NOMO-1 (cell line): ENCODE measurements around the gene RALGAPA2.

ENCODE experiments used
- DNase-seq, 2 experiments: peaks; one replicate each; lab custom pipeline; 2025; ENCODE audit not compliant: unreplicated experiment in 2 of 2; lab: John Stamatoyannopoulos, UW

The RALGAPA2 gene

GRCh38 chr20:20637998-20638725, 74.3 kb downstream of the RALGAPA2 start:
- DNase-seq: no peak

- no peak for DNase-seq
These were observed 77.4 kb downstream of the RALGAPA2 start for GRCh38 chr20:20635006-20635405.

GRCh38 chr20:20632644-20633043, 79.8 kb downstream of the RALGAPA2 start:
- no peak for DNase-seq

GRCh38 chr20:20630551-20630950, 81.9 kb downstream of the RALGAPA2 start:
- DNase-seq: no peak

- DNase-seq: no peak
These were observed 82.8 kb downstream of the RALGAPA2 start for GRCh38 chr20:20629556-20630188.

- no peak for DNase-seq
These were observed 84.1 kb downstream of the RALGAPA2 start for GRCh38 chr20:20628314-20628713.

GRCh38 chr20:20627471-20627870, 85.0 kb downstream of the RALGAPA2 start:
- no peak for DNase-seq

- no peak for DNase-seq
These were observed 87.5 kb downstream of the RALGAPA2 start for GRCh38 chr20:20624914-20625313.

- DNase-seq: no peak
These were observed 91.2 kb downstream of the RALGAPA2 start for GRCh38 chr20:20621195-20621594.

- no peak for DNase-seq
These were observed 98.1 kb downstream of the RALGAPA2 start for GRCh38 chr20:20614391-20614790.

GRCh38 chr20:20612251-20612650, 100.2 kb downstream of the RALGAPA2 start:
- DNase-seq: no peak

- DNase-seq: no peak
These were observed 101.3 kb downstream of the RALGAPA2 start for GRCh38 chr20:20611167-20611566.

- no peak for DNase-seq
These were observed 102.9 kb downstream of the RALGAPA2 start for GRCh38 chr20:20609522-20609921.

GRCh38 chr20:20608641-20609040, 103.8 kb downstream of the RALGAPA2 start:
- no peak for DNase-seq

- DNase-seq: peak in 1 of 2 experiments; percentile 1
These were observed 104.4 kb downstream of the RALGAPA2 start for GRCh38 chr20:20608041-20608440.

GRCh38 chr20:20606881-20607280, 105.6 kb downstream of the RALGAPA2 start:
- DNase-seq: no peak

- DNase-seq: no peak
These were observed 106.4 kb downstream of the RALGAPA2 start for GRCh38 chr20:20606050-20606449.

GRCh38 chr20:20604907-20605306, 107.5 kb downstream of the RALGAPA2 start:
- DNase-seq: no peak

GRCh38 chr20:20604357-20604756, 108.1 kb downstream of the RALGAPA2 start:
- DNase-seq: no peak

- no peak for DNase-seq
These were observed 109.0 kb downstream of the RALGAPA2 start for GRCh38 chr20:20603339-20603990.

- no peak for DNase-seq
These were observed 114.5 kb downstream of the RALGAPA2 start for GRCh38 chr20:20597966-20598365.

GRCh38 chr20:20594171-20594530, 118.3 kb downstream of the RALGAPA2 start:
- peak in 1 of 2 experiments; percentile 7 for DNase-seq
